Prostate gland (tissue), 2 donors: ENCODE data around the gene C1orf115.

Experiments
- CTCF ChIP-seq, 4 experiments: fragments of 200-600 bp in 2 of 4; fragments of 450-650 bp in 2 of 4; sonication (generic) in 2 of 4; IDR thresholded peaks; 1 replicate in 3 of 4; 2 replicates in 1 of 4; pipeline ENCODE4 v1.5.1; 2016 to 2019; ENCODE audit warnings: antibody characterized with exemption in 4 of 4, mild to moderate bottlenecking in 2 of 4, moderate library complexity in 2 of 4
- POLR2A ChIP-seq: fragments of 450-650 bp; IDR thresholded peaks from one replicate; pipeline ENCODE4 v1.6.1; 2016; ENCODE audit warnings: antibody characterized with exemption, mild to moderate bottlenecking

DNA sequence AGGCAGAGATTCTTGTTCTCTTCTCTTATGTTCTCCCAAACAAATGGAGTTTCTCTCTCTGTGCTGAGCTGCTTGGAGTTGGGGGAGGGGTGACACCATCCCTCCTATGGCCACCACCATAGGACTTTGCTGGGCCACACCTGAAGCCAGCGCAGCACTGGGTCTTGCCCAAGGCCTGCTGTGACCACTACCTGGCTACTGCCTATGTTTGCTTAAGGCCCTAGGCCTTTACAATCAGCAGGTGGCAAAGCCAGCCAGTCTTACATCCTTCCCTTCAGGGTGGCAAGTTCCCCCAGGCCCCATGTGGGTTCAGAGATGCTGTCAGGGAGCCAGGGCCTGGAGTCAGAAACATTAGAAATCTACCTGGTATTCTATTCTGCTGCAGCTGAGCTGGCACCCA lies 51.7 kb downstream of the C1orf115 start:
- TF ChIP-seq CTCF (IDR thresholded peaks at IDR 0.05): no peak
- no peak for TF ChIP-seq POLR2A
